HFFc6 (cell line): Measurements from ENCODE around the gene PRPF19. TPM values are rescaled to one million over a fixed set of nuclear protein-coding genes. Genes with fewer than 3 reads are reported as not detected.
A peak's percentile ranks its signal among the peaks of the same experiment; 100 is the strongest.

ENCODE experiments used
- DNase-seq: peaks from one replicate; pipeline ENCODE4 v3.0.0-alpha.2; 2018
- H3K27ac Mint-ChIP-seq: 2 replicates; pipeline ENCODE4 v1.8.0; 2020; ENCODE audit warnings: mild to moderate bottlenecking, mixed read lengths
- H3K27me3 Mint-ChIP-seq: 2 replicates; pipeline ENCODE4 v1.8.0; 2021; ENCODE audit warnings: mild to moderate bottlenecking, moderate library complexity, mixed read lengths; ENCODE audit not compliant: insufficient read depth
- H3K36me3 Mint-ChIP-seq: 2 replicates; pipeline ENCODE4 v1.8.0; 2021; ENCODE audit warnings: low read depth, mixed read lengths
- H3K4me1 Mint-ChIP-seq: 2 replicates; pipeline ENCODE4 v1.8.0; 2020; ENCODE audit warnings: low read depth, mixed read lengths
- H3K4me3 Mint-ChIP-seq: 2 replicates; pipeline ENCODE4 v1.8.0; 2020; ENCODE audit warnings: mild to moderate bottlenecking, moderate library complexity, mixed read lengths
- H3K9me3 Mint-ChIP-seq: 2 replicates; pipeline ENCODE4 v1.8.0; 2020; ENCODE audit warnings: mild to moderate bottlenecking, mixed read lengths
- CTCF ChIP-seq: fragments of 200-600 bp; sonication (generic); IDR thresholded peaks from 2 replicates; pipeline ENCODE4 v1.5.0; 2021; ENCODE audit warnings: antibody characterized with exemption, mild to moderate bottlenecking
- total RNA-seq, 6 experiments: library from RNA; stranded (reverse); fragmentation: NEBNext Ultra II Directional; extraction: Animal tissue kit (Norgen Biotek cat#: 25700); gene quantifications; 2 replicates in 1 of 6; 3 replicates in 5 of 6; pipeline ENCODE4 v1.2.3, GENCODE V29; 2021

Gene PRPF19
- total RNA-seq, 6 experiments from 2014 or later, result 72.5 to 95.1 (median 89.4) TPM

DNA sequence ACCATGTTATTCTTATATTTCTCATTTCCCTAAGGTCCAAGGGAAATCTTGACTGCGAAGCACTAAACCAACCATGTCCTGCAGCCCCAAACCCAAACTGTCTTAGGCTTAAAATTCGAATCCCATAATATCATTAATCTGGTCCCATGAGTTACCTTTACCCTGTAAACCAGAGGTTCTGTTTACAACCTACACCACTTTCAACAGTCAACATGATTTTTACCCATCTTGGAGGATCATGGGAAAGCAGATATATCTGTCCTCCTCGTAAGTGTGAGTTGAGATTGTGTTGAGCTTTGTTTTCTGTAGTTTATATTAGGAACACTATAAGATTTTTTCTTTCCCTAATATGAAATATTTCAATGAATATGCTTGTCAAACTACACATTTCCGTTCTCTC lies 6.4 kb downstream of the PRPF19 start:
- Mint-ChIP-seq H3K36me3 (peaks cover 12% of the 10 kb centered on the region), H3K27ac (no peak overlapping the region)
- TF ChIP-seq CTCF, result no peak

GRCh38 chr11:60899046-60899936 lies 7.1 kb downstream of the PRPF19 start:
- peaks cover 6% of the 10 kb centered on the region for H3K4me1 Mint-ChIP-seq
- peak; percentile 74 for DNase-seq
- no peaks in the 10 kb centered on the region for H3K9me3 Mint-ChIP-seq
- H3K27me3 Mint-ChIP-seq, result no peaks in the 10 kb centered on the region
- peak; percentile 96 for TF ChIP-seq CTCF
- H3K4me3 Mint-ChIP-seq, result no peak overlapping the region
- H3K36me3 Mint-ChIP-seq, result peaks cover 12% of the 10 kb centered on the region
- peak overlapping the region; percentile 51; the same call in 1 of the 2 replicates for H3K27ac Mint-ChIP-seq

More for the DNA sequence above, 6.4 kb downstream of the PRPF19 start:
- H3K4me1 Mint-ChIP-seq, result peaks cover 11% of the 10 kb centered on the region
- no peak overlapping the region for H3K4me3 Mint-ChIP-seq
- no peaks in the 10 kb centered on the region for H3K9me3 Mint-ChIP-seq
- no peak for DNase-seq
- no peaks in the 10 kb centered on the region for H3K27me3 Mint-ChIP-seq

DNA sequence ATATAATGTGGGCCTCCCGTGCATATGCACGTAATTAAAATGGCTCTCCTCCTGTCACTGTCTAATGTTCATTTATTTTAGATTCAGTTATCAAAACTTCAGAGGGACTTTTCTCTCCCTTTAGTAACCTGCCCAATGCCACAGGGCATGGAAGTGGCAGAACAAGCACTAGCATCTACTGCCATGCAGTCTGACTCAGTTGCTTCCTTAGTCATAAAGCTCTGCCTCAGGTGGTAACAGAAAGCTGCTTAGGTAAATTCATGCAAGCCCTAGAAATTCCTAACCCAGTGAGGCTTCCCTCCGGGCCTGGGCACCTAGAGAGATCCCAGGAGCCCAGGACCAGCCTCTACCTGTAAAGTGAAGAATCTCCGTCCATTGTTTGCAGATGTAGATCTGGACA lies 8.9 kb downstream of the PRPF19 start:
- peaks cover 12% of the 10 kb centered on the region for H3K36me3 Mint-ChIP-seq
- no peak for TF ChIP-seq CTCF
- no peak overlapping the region for H3K27ac Mint-ChIP-seq
- no peaks in the 10 kb centered on the region for H3K9me3 Mint-ChIP-seq
- no peaks in the 10 kb centered on the region for H3K4me1 Mint-ChIP-seq
- DNase-seq, result no peak
- H3K27me3 Mint-ChIP-seq, result no peaks in the 10 kb centered on the region
- no peak overlapping the region for H3K4me3 Mint-ChIP-seq

GRCh38 chr11:60895687-60896086 lies 10.7 kb downstream of the PRPF19 start:
- H3K36me3 Mint-ChIP-seq, result peaks cover 12% of the 10 kb centered on the region
- no peak for DNase-seq
- H3K27me3 Mint-ChIP-seq, result no peaks in the 10 kb centered on the region
- no peaks in the 10 kb centered on the region for H3K9me3 Mint-ChIP-seq
- H3K27ac Mint-ChIP-seq, result no peak overlapping the region
- no peaks in the 10 kb centered on the region for H3K4me1 Mint-ChIP-seq
- no peak for TF ChIP-seq CTCF
- H3K4me3 Mint-ChIP-seq, result no peak overlapping the region

GRCh38 chr11:60891103-60891741 lies 15.2 kb downstream of the PRPF19 start:
- H3K9me3 Mint-ChIP-seq, result no peaks in the 10 kb centered on the region
- H3K36me3 Mint-ChIP-seq, result peaks cover 5% of the 10 kb centered on the region
- no peak for TF ChIP-seq CTCF
- no peak overlapping the region for H3K4me3 Mint-ChIP-seq
- no peaks in the 10 kb centered on the region for H3K4me1 Mint-ChIP-seq
- H3K27ac Mint-ChIP-seq, result no peak overlapping the region
- H3K27me3 Mint-ChIP-seq, result no peaks in the 10 kb centered on the region
- DNase-seq, result no peak
